IPS DF 6.9 (cell line): ENCODE results near the gene SESTD1.

Experiments
- DNase-seq: peaks from one replicate; pipeline ENCODE4 v3.0.0-alpha.2; 2013; ENCODE audit warnings: low read depth, low spot score
- H3K27ac ChIP-seq: one replicate; pipeline ENCODE4 v1.5.1; 2013; ENCODE audit warnings: low read length, control low read depth
- H3K27me3 ChIP-seq: 2 replicates; pipeline ENCODE4 v1.6.1; 2013; ENCODE audit warnings: mild to moderate bottlenecking, low read length; ENCODE audit not compliant: control insufficient read depth, insufficient read depth
- H3K36me3 ChIP-seq: 2 replicates; pipeline ENCODE4 v1.6.1; 2013; ENCODE audit warnings: low read length; ENCODE audit not compliant: control insufficient read depth, insufficient read depth
- H3K4me1 ChIP-seq: 2 replicates; pipeline ENCODE4 v1.6.1; 2013; ENCODE audit warnings: low read length; ENCODE audit not compliant: control insufficient read depth, insufficient read depth
- H3K4me3 ChIP-seq: 2 replicates; pipeline ENCODE4 v1.5.1; 2013; ENCODE audit warnings: mild to moderate bottlenecking, low read length
- H3K9me3 ChIP-seq: 2 replicates; pipeline ENCODE4 v1.6.1; 2013; ENCODE audit warnings: low read length, inconsistent platforms; ENCODE audit not compliant: control insufficient read depth, insufficient read depth
- WGBS: extraction: QIAGEN DNeasy Blood & Tissue Kit; methylation state at CpG from one replicate; pipeline ENCODE4 v1.1.7; 2013; ENCODE audit warnings: mixed read lengths, missing lambda C conversion rate; ENCODE audit not compliant: insufficient read length, insufficient coverage; 5-methylcytosine and 5-hydroxymethylcytosine counted together

SESTD1 gene

DNA sequence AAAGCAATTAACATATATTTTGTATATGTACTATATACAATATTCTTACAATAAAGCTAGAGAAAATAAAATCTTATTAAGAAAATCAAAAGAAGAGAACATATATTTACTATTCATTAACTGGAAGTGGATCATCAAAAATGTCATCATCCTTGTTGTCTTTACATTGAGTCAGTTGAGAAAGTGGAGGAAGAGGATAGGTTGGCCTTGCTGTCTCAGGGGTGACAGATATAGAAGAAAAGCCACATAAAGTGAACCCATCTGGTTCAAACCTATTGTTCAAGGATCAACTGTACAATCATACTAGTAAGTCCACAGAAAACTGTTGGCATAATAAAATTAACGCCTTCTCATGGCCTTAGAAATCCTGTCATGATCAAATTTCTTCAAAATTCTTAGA, 26.6 kb downstream of the SESTD1 start:
- no peak overlapping the region for H3K4me3 ChIP-seq
- H3K4me1 ChIP-seq, result no peaks in the 10 kb centered on the region; the same call in 1 of the 2 replicates
- no CpG with 5 or more reads among the region's 1 CpG for WGBS
- no peaks in the 10 kb centered on the region for H3K9me3 ChIP-seq
- H3K36me3 ChIP-seq, result no peaks in the 10 kb centered on the region
- DNase-seq, result no peak
- no peak overlapping the region for H3K27ac ChIP-seq
- no peaks in the 10 kb centered on the region for H3K27me3 ChIP-seq

GRCh38 chr2:179237209-179237946, 27.3 kb downstream of the SESTD1 start:
- H3K4me3 ChIP-seq, result no peak overlapping the region
- H3K27me3 ChIP-seq, result no peaks in the 10 kb centered on the region
- no peaks in the 10 kb centered on the region; the same call in 1 of the 2 replicates for H3K4me1 ChIP-seq
- no peaks in the 10 kb centered on the region for H3K36me3 ChIP-seq
- DNase-seq, result no peak
- no CpG with 5 or more reads among the region's 3 CpGs for WGBS
- no peak overlapping the region for H3K27ac ChIP-seq
- no peaks in the 10 kb centered on the region for H3K9me3 ChIP-seq

DNA sequence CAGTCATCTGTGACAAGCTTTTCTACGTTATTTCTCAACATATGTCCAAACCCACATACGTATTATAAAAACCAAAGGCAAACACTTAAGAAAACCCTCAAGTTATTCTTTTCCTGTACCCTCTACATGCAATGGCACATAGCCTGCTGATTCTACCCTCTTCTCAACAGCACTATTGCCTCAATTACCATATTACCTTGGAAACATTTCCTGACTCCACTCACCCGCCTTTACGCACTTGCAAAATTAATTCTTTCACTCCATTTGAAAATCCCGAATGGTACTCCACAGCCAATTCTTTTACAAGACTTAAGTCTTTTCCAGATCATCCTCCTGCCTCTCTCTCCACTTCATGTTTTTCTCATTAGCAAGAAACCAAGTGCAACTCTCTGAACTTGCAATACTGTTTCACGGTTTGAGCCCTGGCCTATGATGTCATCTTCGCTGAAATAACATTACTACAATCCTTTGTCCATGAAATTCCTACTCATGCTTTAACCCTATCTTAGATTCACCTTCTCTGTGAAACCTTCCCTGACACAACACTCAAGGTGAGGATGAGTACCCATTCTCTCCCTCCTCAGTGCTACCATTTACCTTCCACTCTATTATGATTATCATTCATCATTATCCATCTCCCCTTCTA, 29.0 kb downstream of the SESTD1 start:
- Histone ChIP-seq H3K27me3 (no peaks in the 10 kb centered on the region), H3K27ac (no peak overlapping the region), H3K4me3 (no peak overlapping the region), H3K4me1 (no peaks in the 10 kb centered on the region; the same call in 1 of the 2 replicates), H3K36me3 (no peaks in the 10 kb centered on the region), H3K9me3 (no peaks in the 10 kb centered on the region)
- WGBS, result 100% methylated on average over 1 of the region's 7 CpGs
- DNase-seq, result no peak

- Histone ChIP-seq H3K4me1 (no peaks in the 10 kb centered on the region; the same call in 1 of the 2 replicates), H3K27me3 (no peaks in the 10 kb centered on the region), H3K27ac (no peak overlapping the region), H3K9me3 (no peaks in the 10 kb centered on the region), H3K36me3 (no peaks in the 10 kb centered on the region), H3K4me3 (no peak overlapping the region)
- no peak for DNase-seq
- no CpG with 5 or more reads among the region's 2 CpGs for WGBS
These were observed 29.9 kb downstream of the SESTD1 start for GRCh38 chr2:179234658-179235240.

DNA sequence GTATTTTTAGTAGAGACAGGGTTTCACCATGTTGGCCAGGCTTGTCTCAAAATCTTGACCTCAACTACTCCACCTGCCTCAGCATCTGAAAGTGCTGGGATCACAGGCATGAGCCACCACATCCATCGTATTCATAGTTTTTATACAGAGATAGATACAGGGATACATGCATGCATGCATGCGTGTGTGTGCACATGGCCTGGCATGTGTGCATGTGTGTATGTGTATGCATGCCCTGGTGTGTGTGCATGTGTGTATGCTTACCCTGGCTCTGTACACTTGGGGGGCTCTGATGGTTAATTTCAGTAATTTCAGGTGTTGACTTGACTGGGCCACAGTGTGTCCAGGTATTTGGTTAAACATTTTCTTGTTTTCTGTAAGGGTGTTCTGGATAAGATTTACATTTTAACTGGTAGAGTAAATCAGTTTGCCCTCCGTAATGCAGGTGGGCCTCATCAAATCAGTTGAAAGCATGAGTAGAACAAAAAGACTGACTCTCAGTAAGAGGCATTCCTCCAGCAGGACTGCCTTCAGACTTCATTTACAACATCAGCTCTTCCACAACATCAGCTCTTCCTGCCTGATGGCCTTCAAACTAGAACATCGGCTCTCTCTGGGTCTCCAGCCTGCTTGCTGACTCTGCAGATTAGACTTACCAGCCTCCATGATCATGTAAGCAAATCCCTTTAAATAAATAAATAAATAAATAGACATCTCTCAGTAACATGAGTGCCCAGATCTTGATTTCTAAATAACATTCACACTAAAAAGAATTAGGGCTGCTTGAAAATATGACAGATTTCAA, 30.8 kb downstream of the SESTD1 start:
- no peaks in the 10 kb centered on the region for H3K27me3 ChIP-seq
- no peaks in the 10 kb centered on the region; the same call in 1 of the 2 replicates for H3K4me1 ChIP-seq
- no peak overlapping the region for H3K27ac ChIP-seq
- no peaks in the 10 kb centered on the region for H3K36me3 ChIP-seq
- DNase-seq, result no peak
- H3K9me3 ChIP-seq, result no peaks in the 10 kb centered on the region
- H3K4me3 ChIP-seq, result no peak overlapping the region
- WGBS, result no CpG with 5 or more reads among the region's 4 CpGs

GRCh38 chr2:179233083-179233490, 31.5 kb downstream of the SESTD1 start:
- H3K36me3 ChIP-seq, result no peaks in the 10 kb centered on the region
- no peaks in the 10 kb centered on the region; the same call in 1 of the 2 replicates for H3K4me1 ChIP-seq
- H3K27ac ChIP-seq, result no peak overlapping the region
- no CpG with 5 or more reads among the region's 5 CpGs for WGBS
- DNase-seq, result no peak
- H3K27me3 ChIP-seq, result no peaks in the 10 kb centered on the region
- no peak overlapping the region for H3K4me3 ChIP-seq
- H3K9me3 ChIP-seq, result no peaks in the 10 kb centered on the region

DNA sequence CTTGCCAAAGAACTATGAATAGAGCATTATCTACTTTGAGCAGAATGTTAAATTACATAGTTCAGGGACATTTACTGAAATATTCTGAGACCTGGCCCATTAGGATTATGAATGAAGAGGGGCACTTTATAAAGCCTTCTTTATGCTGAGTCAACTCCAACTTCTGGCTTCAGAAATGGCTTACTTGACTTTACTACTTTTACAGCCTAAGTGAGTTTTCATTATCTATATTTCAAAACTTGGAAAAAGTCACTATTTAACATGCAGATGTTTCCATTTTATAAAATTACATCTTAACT, 37.7 kb downstream of the SESTD1 start:
- peaks cover 3% of the 10 kb centered on the region; the same call in 1 of the 2 replicates for H3K4me1 ChIP-seq
- no peaks in the 10 kb centered on the region for H3K27me3 ChIP-seq
- no peaks in the 10 kb centered on the region for H3K9me3 ChIP-seq
- no peak for DNase-seq
- no peak overlapping the region for H3K27ac ChIP-seq
- H3K36me3 ChIP-seq, result no peaks in the 10 kb centered on the region
- H3K4me3 ChIP-seq, result no peak overlapping the region

GRCh38 chr2:179226203-179226960, 38.2 kb downstream of the SESTD1 start:
- no peak for DNase-seq
- no peaks in the 10 kb centered on the region for H3K27me3 ChIP-seq
- H3K4me1 ChIP-seq, result peaks cover 3% of the 10 kb centered on the region; the same call in 1 of the 2 replicates
- H3K9me3 ChIP-seq, result no peaks in the 10 kb centered on the region
- no CpG with 5 or more reads among the region's 6 CpGs for WGBS
- H3K36me3 ChIP-seq, result no peaks in the 10 kb centered on the region
- no peak overlapping the region for H3K4me3 ChIP-seq
- no peak overlapping the region for H3K27ac ChIP-seq

DNA sequence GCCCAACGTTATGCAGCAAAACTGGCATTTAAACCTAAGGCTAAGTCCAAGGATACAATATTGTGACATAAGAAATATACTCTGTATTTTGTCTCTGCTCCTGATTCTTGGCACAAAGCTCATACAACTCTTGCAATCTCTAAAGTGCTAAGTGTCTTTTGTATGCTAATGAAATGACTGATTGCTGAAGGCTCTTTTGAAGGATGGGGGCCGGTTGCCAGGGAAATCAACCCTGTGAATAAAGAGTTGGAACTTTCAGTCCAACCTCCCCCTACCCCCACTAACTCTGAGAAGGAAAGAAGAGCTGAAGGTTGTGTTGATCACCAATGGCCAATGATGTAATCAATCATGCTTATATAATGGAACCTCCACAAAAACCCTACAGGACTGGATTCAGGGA, 40.3 kb downstream of the SESTD1 start:
- no CpG with 5 or more reads among the region's 2 CpGs for WGBS
- H3K27ac ChIP-seq, result no peak overlapping the region
- no peaks in the 10 kb centered on the region for H3K27me3 ChIP-seq
- H3K4me3 ChIP-seq, result no peak overlapping the region
- H3K9me3 ChIP-seq, result no peaks in the 10 kb centered on the region
- DNase-seq, result no peak
- no peaks in the 10 kb centered on the region for H3K36me3 ChIP-seq
- peaks cover 3% of the 10 kb centered on the region; the same call in 1 of the 2 replicates for H3K4me1 ChIP-seq

- peaks cover 3% of the 10 kb centered on the region; the same call in 1 of the 2 replicates for H3K4me1 ChIP-seq
- no CpG with 5 or more reads among the region's 2 CpGs for WGBS
- no peak overlapping the region for H3K27ac ChIP-seq
- H3K9me3 ChIP-seq, result no peaks in the 10 kb centered on the region
- H3K27me3 ChIP-seq, result no peaks in the 10 kb centered on the region
- no peaks in the 10 kb centered on the region for H3K36me3 ChIP-seq
- DNase-seq, result no peak
- no peak overlapping the region for H3K4me3 ChIP-seq
These were observed 42.6 kb downstream of the SESTD1 start for GRCh38 chr2:179222076-179222475.
